Diencephalon (tissue), 1 donor: Measurements from ENCODE around the gene LIPT2. TPM values are rescaled to one million over a fixed set of nuclear protein-coding genes. Genes with fewer than 3 reads are reported as not detected.

Experiments
- small RNA-seq: library from RNA; depleted of rRNA; stranded (forward); fragments of <200 nt; gene quantifications from one replicate; pipeline ENCODE3, GENCODE V24; 2014
- total RNA-seq: library from RNA; depleted of rRNA; stranded (reverse); fragments of >200 nt; gene quantifications from one replicate; pipeline ENCODE4 v1.2.3, GENCODE V29; 2014

Gene LIPT2
- 5.1 TPM for total RNA-seq

GRCh38 chr11:74492974-74493790 is at the start of gene LIPT2:
LIPT2 (minus strand) TSS chr11:74493724; CDS start chr11:74493703, 21 bp downstream.

GRCh38 chr11:74466916-74467885 is 26.3 kb downstream of the LIPT2 start, which contains the start of gene KCNE3:
KCNE3 (minus strand) TSS chr11:74467549; CDS start chr11:74457563, 9,986 bp downstream.

Small RNA genes within 50 kb of the gene (small RNA-seq; reads per million reads assigned to genes)
- not detected for gene CYCSP27

Other genes starting within 250 kb of the LIPT2 start
- 0.46 TPM for gene P4HA3, start 182.1 kb downstream of the LIPT2 start, total RNA-seq
- gene PGM2L1, start 95.3 kb downstream of the LIPT2 start, total RNA-seq = 348 TPM
- gene KCNE3, start 26.2 kb downstream of the LIPT2 start, total RNA-seq = 3.7 TPM
- 16.8 TPM for gene POLD3, start 98.9 kb upstream of the LIPT2 start, total RNA-seq
- not detected for gene CHRDL2, start 237.7 kb upstream of the LIPT2 start, total RNA-seq